H1 (cell line): ENCODE results near the gene PLXNA3. TPM values are rescaled to one million over a fixed set of nuclear protein-coding genes. Genes with fewer than 3 reads are reported as not detected.
A peak's percentile ranks its signal among the peaks of the same experiment; 100 is the strongest.

Experiments
- BRCA1 ChIP-seq: IDR thresholded peaks from 2 replicates; pipeline ENCODE4 v1.6.1; 2012; ENCODE audit warnings: low read depth, low read length, improper control_type of control experiment
- CBX8 ChIP-seq: fragments of 300-800, 300-1000 bp; sonication (generic); IDR thresholded peaks from 2 replicates; pipeline ENCODE4 v1.7.1; 2016; ENCODE audit warnings: low read depth, low read length, borderline replicate concordance
- CEBPB ChIP-seq: IDR thresholded peaks from 2 replicates; pipeline ENCODE4 v1.6.1; 2012; ENCODE audit warnings: low read depth, low read length
- CHD2 ChIP-seq: IDR thresholded peaks from 2 replicates; pipeline ENCODE4 v1.6.1; 2012; ENCODE audit warnings: low read length, improper control_type of control experiment
- CHD7 ChIP-seq: fragments of 300-600 bp; sonication (generic); IDR thresholded peaks from 2 replicates; pipeline ENCODE4 v1.7.1; 2012; ENCODE audit warnings: low read length, moderate library complexity, mild to moderate bottlenecking, inconsistent platforms; ENCODE audit not compliant: insufficient replicate concordance
- KDM4A ChIP-seq: IDR thresholded peaks from one replicate; pipeline ENCODE4 v1.7.1; 2012; ENCODE audit warnings: low read depth, mild to moderate bottlenecking, moderate library complexity, low read length, inconsistent platforms; ENCODE audit not compliant: severe bottlenecking
- NRF1 ChIP-seq: IDR thresholded peaks from 2 replicates; pipeline ENCODE4 v1.6.1; 2011; ENCODE audit warnings: mild to moderate bottlenecking, low read depth, low read length, improper control_type of control experiment
- POU5F1 ChIP-seq: IDR thresholded peaks from 2 replicates; pipeline ENCODE4 v1.6.1; 2011; ENCODE audit warnings: low read depth, mild to moderate bottlenecking, low read length, moderate library complexity
- SIN3A ChIP-seq, 2 experiments: IDR thresholded peaks in 1 of 2; conservative IDR thresholded peaks in 1 of 2; 2 replicates each; pipeline ENCODE4 v1.6.1; 2011 to 2012; ENCODE audit warnings: low read length in 2 of 2, improper control_type of control experiment in 1 of 2, low read depth in 1 of 2, mild to moderate bottlenecking in 1 of 2
- polyA plus RNA-seq, 7 experiments: library from polyadenylated mRNA; depleted of rRNA in 3 of 7; stranded (reverse) in 5 of 7; unstranded in 2 of 7; fragments of >200 nt in 5 of 7; fragments of 200-250 nt in 2 of 7; gene quantifications; 1 replicate in 5 of 7; 2 replicates in 1 of 7; 4 replicates in 1 of 7; pipeline versions ENCODE4 v1.2.1 to v1.2.3, GENCODE V29; 2011 to 2013; ENCODE audit warnings: missing spikeins in 2 of 7, mixed read lengths in 2 of 7
- total RNA-seq: library from RNA; stranded (reverse); fragmentation: NEBNext Ultra II Directional; extraction: Animal tissue kit (Norgen Biotek cat#: 25700); gene quantifications from 2 replicates; pipeline ENCODE4 v1.2.1, GENCODE V29; 2021

The PLXNA3 gene
- total and polyA plus RNA-seq, 2 of the 8 experiments (the other 6 are each of a cell fraction or from before 2014, with no cell fraction given): 10.7 to 18.2 TPM

- TF ChIP-seq CHD7: no peak
- TF ChIP-seq KDM4A: peak; percentile 25
- no peak for TF ChIP-seq CEBPB
- no peak for TF ChIP-seq POU5F1
- TF ChIP-seq NRF1: no peak
- TF ChIP-seq SIN3A (conservative IDR thresholded peaks at IDR 0.05 in 1 of 2, IDR thresholded peaks at IDR 0.05 in 1 of 2; ENCODE audit: low read depth in 1 of 2, low read length in 2 of 2): no peak
- no peak for TF ChIP-seq CBX8
- no peak for TF ChIP-seq BRCA1
- no peak for TF ChIP-seq CHD2
- TF ChIP-seq, all 59 proteins: peak for 9
Observed at GRCh38 chrX:154490414-154491083, 32.5 kb downstream of the PLXNA3 start, which contains the start of gene SLC10A3 (continued).
